Prostate gland (tissue), 2 donors: ENCODE measurements around the gene LZTS3.

Experiments
- POLR2A ChIP-seq: fragments of 450-650 bp; IDR thresholded peaks from one replicate; pipeline ENCODE4 v1.6.1; 2016; ENCODE audit warnings: antibody characterized with exemption, mild to moderate bottlenecking
- TF ChIP-seq, protein P1 (sequence below), 4 experiments: fragments of 200-600 bp in 2 of 4; fragments of 450-650 bp in 2 of 4; sonication (generic) in 2 of 4; IDR thresholded peaks; 1 replicate in 3 of 4; 2 replicates in 1 of 4; pipeline ENCODE4 v1.5.1; 2016 to 2019; ENCODE audit warnings: antibody characterized with exemption in 4 of 4, mild to moderate bottlenecking in 2 of 4, moderate library complexity in 2 of 4

DNA sequence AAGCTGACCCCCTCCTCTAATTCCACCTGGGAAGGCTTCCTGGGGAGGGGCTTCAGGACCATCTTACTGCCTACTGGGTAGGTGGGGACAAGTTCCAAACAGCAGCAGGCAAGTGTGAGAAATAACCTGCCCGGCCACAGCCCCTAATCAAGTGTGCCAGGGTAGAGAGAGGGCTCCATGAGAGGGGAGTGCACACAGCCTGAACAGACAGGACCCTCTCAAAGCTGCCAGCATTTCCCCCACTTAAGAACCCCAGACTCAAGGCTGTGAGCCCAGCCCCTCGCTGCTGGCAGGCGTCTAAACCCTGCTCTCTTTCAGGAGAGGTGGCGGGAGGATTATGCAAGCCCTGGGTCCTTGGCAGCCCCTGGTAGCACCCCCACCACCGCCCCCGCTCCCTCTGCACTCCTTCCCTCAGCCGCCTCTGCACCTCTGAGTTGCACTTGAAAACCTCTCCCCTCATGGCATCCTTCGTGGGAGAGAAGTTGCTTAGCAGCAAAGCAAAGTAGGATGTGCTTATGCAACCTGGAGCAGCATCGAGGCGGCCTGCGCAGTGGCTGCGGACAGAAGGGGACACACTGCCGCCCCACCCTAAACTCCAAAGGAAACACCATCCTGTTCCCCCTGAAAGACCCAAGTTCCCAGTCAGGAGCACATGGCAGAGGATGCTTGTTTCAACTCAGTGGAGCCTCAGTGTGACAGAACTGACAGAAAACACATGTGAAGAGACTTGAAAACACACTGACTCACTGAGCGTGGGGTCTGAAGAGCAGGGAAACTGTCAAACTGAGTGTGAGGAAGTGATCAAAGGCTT lies 20.7 kb upstream of the LZTS3 start:
- TF ChIP-seq, protein P1, sequence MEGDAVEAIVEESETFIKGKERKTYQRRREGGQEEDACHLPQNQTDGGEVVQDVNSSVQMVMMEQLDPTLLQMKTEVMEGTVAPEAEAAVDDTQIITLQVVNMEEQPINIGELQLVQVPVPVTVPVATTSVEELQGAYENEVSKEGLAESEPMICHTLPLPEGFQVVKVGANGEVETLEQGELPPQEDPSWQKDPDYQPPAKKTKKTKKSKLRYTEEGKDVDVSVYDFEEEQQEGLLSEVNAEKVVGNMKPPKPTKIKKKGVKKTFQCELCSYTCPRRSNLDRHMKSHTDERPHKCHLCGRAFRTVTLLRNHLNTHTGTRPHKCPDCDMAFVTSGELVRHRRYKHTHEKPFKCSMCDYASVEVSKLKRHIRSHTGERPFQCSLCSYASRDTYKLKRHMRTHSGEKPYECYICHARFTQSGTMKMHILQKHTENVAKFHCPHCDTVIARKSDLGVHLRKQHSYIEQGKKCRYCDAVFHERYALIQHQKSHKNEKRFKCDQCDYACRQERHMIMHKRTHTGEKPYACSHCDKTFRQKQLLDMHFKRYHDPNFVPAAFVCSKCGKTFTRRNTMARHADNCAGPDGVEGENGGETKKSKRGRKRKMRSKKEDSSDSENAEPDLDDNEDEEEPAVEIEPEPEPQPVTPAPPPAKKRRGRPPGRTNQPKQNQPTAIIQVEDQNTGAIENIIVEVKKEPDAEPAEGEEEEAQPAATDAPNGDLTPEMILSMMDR (IDR thresholded peaks at IDR 0.05): no peak
- no peak for TF ChIP-seq POLR2A
